NCI-H2081 treated with DMSO at 0.1 percent for 48 hours (cell line): ENCODE measurements around the gene DACH1.
"Not testable (repeated sequence)": the region's sequence is repeated elsewhere in the genome, so short reads cannot be mapped to it uniquely, and the experiment has no call there.

Experiments used
- DNase-seq: peaks from one replicate; lab custom pipeline; 2025; lab: John Stamatoyannopoulos, UW

The DACH1 gene

DNA sequence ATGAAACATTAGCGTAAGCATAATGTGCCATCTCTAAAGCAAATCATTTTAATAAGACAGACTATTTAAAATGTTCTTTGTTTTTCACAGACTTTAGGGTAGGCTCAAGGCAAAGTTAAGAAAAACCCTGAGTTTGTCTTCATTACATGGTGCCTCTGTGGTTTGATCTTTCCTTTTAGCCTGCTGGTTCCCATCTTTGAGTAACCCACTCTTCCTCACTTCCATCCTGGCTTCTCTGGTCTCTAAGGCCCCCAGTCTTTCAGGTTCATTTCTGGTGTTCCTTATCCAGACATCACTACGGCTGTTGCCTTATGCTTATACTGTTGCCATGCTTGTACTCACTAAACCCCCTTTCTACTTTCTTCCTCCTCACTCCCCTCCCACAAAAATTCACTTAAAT is 38.4 kb downstream of the DACH1 start:
- DNase-seq = no peak

GRCh38 chr13:71828117-71828516 is 38.9 kb downstream of the DACH1 start:
- no peak for DNase-seq

GRCh38 chr13:71827241-71827640 is 39.8 kb downstream of the DACH1 start:
- no peak for DNase-seq

- DNase-seq = no peak
Observed at GRCh38 chr13:71820699-71821098, 46.3 kb downstream of the DACH1 start.

GRCh38 chr13:71817335-71817734 is 49.7 kb downstream of the DACH1 start:
- DNase-seq = no peak

DNA sequence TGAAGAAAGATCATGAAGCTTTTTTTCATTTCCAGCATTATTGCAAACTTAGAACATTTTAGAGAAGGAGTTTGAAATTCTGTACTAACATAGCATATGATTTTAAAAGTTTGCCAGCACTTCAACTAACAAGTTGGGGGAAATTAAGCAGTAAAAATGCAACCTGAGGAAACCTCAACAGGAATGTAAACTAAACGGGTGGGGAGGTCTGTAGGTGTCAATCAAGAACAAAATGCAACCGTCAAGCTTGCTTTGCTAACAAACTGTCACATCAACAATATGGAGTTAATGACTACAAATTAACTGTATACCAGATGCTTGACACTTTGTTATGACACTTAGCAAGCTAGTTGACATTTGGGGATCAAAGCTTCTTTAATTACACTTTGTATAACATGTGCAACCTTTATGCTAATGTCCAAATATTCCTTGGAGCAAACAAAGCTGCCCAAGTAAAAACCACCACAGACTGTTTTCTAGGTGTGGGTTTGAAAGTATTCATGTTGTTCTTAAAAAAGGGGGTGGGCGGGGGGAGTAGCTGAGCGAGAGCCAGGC is 52.1 kb downstream of the DACH1 start:
- DNase-seq = no peak

DNA sequence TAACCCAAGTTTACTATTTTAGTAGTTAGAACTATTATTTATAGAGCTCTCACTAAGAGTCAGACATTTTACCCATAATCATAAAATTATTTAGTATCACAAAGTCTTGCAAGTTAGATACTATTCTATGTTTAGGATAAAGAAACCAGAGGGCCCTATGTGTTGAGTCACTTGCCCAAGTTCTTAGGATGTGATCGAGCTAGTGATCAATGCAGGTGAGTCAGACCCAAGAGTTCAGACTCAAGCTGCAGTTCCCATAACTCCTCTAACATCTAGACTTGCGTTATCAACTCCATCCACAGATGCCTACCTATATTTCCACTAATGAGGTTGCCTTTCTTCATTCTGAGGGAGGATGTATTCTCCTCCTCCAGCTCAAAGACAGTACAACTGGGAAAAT is 53.8 kb downstream of the DACH1 start:
- no peak for DNase-seq

DNA sequence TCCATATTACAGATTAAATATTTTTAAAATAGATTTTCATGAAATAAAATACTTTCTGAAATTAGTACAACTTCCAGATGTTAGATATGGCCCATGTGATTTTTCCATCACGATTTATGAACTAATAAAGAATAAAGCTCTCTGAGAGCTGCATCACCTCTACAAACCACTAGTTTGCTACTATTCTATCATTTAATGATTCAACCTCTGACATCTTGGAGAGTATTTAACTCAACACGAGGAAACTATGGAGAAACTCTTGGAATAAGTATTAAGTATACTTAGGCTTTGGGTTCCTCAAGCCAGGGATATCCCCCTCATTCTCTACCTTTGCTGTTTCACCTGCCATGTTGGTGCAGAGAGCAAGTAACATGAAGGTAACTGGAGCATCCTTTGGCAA is 55.7 kb downstream of the DACH1 start:
- no peak for DNase-seq

DNA sequence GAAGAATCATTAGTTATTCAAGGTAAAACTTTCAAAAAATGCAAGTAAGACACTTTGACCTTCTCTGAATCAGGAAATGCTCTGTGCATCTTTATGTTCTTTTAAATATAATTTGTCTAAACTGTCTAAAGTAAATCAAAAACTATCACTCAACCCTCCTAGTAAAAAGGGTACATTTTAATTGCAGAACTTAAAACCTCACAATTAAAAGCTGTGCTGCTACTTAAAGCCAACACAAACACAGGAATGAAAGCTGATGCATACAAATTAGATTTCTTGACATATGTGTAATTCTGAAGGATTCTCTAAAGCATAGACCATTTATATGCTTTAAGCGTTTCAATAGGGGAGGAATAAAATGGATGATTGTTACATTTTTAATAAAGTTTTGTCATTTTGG is 58.3 kb downstream of the DACH1 start:
- DNase-seq = no peak

GRCh38 chr13:71806886-71807285 is 60.1 kb downstream of the DACH1 start:
- DNase-seq = no peak

DNA sequence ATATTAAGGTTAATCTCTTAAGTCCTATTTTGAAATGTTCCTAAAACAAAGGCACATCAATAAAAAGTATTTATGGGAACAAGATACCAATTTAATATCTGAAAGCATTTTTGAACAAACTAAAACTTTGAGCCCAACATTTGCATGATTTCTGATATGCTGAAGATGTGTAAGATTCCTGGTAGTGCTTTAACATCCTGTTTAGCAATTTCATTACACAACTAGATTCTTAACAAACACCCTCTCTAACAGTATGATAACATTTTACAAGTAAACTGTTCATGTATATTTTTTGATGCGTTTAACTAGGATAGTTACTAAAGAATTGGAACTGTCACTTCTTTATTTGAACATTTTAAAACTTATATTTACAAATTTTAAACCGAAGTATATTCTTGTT is 63.9 kb downstream of the DACH1 start:
- DNase-seq = no peak

GRCh38 chr13:71801781-71802180 is 65.2 kb downstream of the DACH1 start:
- DNase-seq = peak; percentile 30

DNA sequence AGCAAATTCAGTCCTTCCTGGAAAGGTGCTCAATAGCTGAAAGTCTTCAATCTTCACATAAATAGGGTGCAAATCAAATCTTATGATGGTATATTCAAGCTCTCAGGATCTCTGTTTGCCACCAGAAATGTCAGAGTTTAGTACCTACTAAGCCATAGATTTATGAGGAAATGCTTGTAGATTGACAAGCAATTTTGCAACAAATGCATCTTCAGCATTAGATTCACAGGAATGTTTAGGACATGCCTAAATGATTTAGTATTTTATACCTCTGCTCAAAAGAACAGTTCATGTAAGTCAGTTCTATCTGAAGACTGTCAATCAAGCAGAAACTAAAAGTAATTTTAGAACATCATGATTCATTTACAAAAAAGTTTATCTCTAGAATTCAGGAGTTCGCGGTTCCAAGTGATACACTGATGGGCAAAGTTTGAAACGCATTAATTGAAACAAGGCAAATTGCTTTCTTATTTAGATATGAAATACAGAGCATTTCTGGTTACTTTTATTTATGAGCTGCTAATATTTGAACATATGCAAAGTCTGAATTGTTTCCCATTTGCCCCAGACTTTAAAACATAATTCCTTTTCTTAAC is 65.7 kb downstream of the DACH1 start:
- no peak for DNase-seq

DNA sequence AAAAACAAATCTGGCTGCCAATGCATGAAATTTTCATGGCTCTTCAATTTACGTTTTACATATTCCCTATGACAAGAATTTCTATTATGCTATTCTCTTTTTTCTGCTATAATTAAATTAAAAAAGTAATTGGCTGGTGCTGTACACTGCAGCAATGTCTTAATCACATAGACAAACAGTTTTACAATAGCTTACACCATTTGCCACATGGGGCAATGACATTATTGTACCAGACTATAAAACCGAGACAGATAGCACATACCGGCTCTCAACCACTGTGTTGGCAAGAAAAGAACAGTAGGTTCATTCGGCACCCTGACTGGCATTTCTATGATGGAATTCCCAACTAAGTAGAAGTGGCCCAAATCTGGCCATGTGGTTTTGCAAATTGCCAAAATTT is 67.7 kb downstream of the DACH1 start:
- DNase-seq = no peak

DNA sequence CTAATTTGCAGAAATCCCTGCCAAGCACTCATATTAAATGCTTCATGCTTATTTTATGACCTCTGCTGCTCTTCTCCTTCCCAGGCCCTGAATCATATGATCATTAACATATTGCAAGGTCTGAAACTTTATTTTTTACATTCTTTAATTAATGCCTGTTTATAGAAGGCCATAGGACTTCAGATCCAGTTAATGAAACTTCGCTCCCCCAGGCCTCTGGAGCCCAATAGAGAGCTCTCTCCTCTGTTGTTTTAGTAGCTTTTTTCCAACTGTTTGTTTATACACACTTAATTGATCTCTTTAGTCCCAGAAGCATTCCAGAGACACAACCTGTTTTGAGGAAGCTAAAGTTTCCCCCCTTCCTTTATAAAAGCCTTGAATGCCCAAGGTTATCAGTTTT is 68.3 kb downstream of the DACH1 start:
- DNase-seq = no peak

- no peak for DNase-seq
Observed at GRCh38 chr13:71797517-71797916, 69.5 kb downstream of the DACH1 start.

DNA sequence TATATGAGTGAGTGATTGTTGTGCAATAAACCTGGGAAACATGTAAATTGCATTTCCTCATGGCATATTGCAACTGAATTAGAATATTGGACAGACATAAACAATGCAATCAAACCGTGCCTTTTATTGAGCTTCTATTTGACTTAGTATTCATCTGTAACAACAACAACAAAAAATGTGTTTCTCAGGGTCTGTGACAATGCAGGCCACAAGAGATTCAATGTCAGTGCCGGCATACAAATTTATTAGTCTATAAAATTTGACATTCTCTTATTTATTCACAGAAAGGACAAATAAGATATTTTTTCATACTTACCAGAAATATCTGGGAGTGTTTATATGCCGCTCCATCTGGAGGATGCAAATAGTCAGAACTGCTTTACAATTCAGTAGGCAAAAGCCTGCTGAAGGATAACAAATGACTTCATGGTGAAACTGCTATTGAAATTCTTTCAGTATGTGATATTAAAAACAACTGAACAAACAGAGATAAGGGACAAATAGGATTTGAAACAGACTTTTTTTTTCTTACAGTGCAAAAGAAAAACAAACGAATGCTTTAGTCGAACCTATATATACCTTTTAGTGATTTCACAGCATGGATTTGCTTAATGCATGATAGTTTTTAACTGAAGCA is 77.2 kb downstream of the DACH1 start:
- no peak for DNase-seq

GRCh38 chr13:71789037-71789436 is 78.0 kb downstream of the DACH1 start:
- no peak for DNase-seq

DNA sequence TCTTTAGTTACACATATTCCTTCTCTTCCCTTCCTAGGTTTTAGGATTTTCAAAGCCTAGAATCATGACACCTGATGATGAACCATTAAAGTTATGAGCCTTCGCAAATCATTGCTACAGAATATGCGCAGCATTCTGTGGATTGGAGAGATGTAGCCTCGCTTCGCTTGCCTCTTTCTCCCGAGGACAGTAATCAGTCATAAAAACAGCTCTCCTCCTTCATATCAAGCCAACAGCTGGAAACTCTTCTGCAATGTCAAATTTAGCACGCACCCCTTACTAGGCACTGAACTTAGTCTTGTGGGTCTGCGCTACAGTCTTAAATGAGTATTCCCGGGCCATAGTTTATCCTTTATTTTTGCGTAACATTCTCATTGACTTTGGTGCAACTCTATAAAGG is 79.6 kb downstream of the DACH1 start:
- DNase-seq = no peak

DNA sequence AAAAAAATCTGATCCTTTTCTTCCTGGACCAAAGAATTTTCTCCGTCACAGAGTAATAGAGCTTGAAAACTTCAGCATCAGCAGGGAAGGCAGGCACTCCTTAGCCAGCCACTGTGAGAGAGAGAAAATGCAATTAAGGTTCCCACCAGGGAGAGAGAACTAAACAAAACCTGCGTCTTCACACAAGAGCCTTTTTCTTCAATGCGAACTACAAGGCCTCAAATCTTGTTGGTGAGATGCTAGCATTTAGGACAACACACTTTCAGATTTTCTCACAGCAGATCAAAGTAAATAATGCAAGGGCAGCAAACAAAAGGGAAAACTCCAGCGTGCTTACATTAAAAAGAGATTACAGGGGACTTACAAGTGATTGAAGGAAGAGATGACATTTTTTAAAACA is 80.1 kb downstream of the DACH1 start:
- no peak for DNase-seq

DNA sequence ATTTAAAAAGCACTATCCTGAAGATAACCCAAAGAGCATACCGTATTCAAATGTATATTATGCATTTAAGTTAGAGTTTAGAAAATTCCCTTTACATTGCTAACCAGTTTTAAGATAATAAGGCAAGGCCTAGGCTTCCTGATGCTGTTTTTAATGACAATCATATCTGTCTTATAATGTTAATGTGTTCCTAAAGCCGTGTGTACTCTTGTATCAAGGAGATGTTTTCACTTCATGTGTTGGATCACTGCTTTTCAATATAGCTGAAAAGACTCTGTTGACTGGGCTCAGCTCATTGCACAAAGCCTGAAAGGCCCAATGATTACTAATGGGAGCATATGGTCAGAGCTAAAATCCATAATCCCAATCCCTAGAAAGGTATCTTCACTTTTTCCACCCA is 81.6 kb downstream of the DACH1 start:
- DNase-seq = no peak

DNA sequence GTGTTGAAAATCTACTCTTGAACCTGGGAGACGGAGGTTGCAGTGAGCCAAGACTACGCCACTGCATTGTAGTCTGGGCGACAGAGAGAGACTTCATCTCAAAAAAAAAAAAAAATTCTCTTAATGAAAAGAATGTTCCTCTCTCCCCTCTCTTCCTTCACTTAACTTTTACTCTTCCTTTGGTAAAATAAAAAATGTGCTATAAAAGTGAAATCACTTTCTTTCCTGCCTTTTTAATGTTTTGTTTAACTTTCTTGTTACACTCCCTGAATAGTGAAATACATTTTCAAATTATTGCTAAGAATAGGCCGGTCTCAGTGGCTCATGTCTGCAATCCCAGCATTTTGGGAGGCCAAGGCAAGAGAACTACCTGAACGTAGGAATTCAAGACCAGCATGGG is 86.5 kb downstream of the DACH1 start:
- no peak for DNase-seq

DNA sequence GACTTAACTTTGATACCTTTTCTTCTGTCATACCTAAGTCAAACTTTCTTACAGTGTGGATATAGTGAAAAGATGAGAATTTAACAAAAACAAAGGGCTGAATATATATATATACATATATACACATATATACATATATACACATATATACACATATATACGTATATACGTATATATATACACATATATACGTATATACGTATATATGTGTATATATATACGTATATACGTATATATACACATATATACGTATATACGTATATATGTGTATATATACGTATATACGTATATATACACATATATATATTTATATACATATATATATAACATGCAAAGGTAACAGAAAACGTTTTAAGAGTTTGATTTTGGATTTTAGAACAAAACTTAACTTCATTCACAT is 88.0 kb downstream of the DACH1 start:
- DNase-seq = not testable (repeated sequence)

- DNase-seq = no peak
Observed at GRCh38 chr13:71775966-71776365, 91.0 kb downstream of the DACH1 start.
